GM12878 (cell line): Measurements from ENCODE around the gene HK2. TPM values are rescaled to one million over a fixed set of nuclear protein-coding genes. Genes with fewer than 3 reads are reported as not detected.

Source experiments
- ATAC-seq: fragments of 200-7000 bp; cut with Tn5 transposase; 3 replicates; pipeline ENCODE4 v1.9.1; 2020; ENCODE audit warnings: mild to moderate bottlenecking, moderate library complexity
- BruUV-seq: library from RNA; stranded (reverse); fragments of 400-500 nt; replicated peaks from 2 replicates; lab custom pipeline; 2021; lab: Mats Ljungman, UMichigan
- CTCF ChIA-PET: fragments of 300-600 bp; sonication (Branson Sonifier 250); formaldehyde crosslinking; extraction: SDS; loops from one replicate; lab custom pipeline; 2021; ENCODE audit warnings: inconsistent platforms; lab: Yijun Ruan, JAX
- POLR2A ChIA-PET: fragments of 350-600 bp; formaldehyde crosslinking; extraction: SDS; loops from one replicate; lab custom pipeline; 2021; ENCODE audit warnings: inconsistent platforms; lab: Charles Lee
- RAD21 ChIA-PET: fragments of 300-600 bp; sonication (Branson Sonifier 250); formaldehyde crosslinking; loops from one replicate; lab custom pipeline; 2023; ENCODE audit warnings: antibody characterized with exemption; ENCODE audit not compliant: unreplicated experiment; lab: Charles Lee
- SMC1A ChIA-PET: fragments of 300-600 bp; sonication (Branson Sonifier 250); formaldehyde crosslinking; loops from one replicate; lab custom pipeline; 2023; ENCODE audit not compliant: unreplicated experiment, uncharacterized antibody; lab: Charles Lee
- DNase-seq: peaks from one replicate; pipeline ENCODE4 v3.0.0-alpha.2; 2011; ENCODE audit warnings: low read depth, low spot score
- FAIRE-seq: peaks from 3 replicates; lab custom pipeline; 2011; peaks lifted over from hg19 to GRCh38; lab: Jason Lieb, UNC
- H2AFZ ChIP-seq: 2 replicates; pipeline ENCODE4 v1.6.0; 2011; ENCODE audit warnings: low read depth, low read length, control low read depth; ENCODE audit not compliant: control insufficient read depth
- H3K27ac ChIP-seq: 2 replicates; pipeline ENCODE4 v1.5.1; 2011; ENCODE audit warnings: control low read depth; ENCODE audit not compliant: control insufficient read depth, insufficient read depth
- H3K27me3 ChIP-seq, 2 experiments: replicated peaks in 1 of 2; 2 replicates each; pipeline versions ENCODE4 v1.6.0 to v1.6.1; 2011; ENCODE audit warnings: low read length in 1 of 2; ENCODE audit not compliant: control insufficient read depth in 2 of 2, insufficient read depth in 2 of 2
- H3K36me3 ChIP-seq, 2 experiments: 2 replicates each; pipeline ENCODE4 v1.5.1; 2011; ENCODE audit warnings: low read length in 1 of 2; ENCODE audit not compliant: control insufficient read depth in 2 of 2, insufficient read depth in 2 of 2
- H3K4me1 ChIP-seq: 2 replicates; pipeline ENCODE4 v1.6.1; 2011; ENCODE audit warnings: mild to moderate bottlenecking, low read length, moderate library complexity, mixed read lengths; ENCODE audit not compliant: control insufficient read depth, insufficient read depth
- H3K4me2 ChIP-seq: 2 replicates; pipeline ENCODE4 v1.6.0; 2011; ENCODE audit warnings: control low read depth; ENCODE audit not compliant: control insufficient read depth, insufficient read depth
- H3K4me3 ChIP-seq: fragments of 200-600 bp; sonication (generic); 2 replicates; pipeline ENCODE4 v1.5.1; 2016
- H3K79me2 ChIP-seq: 2 replicates; pipeline ENCODE4 v1.6.0; 2011; ENCODE audit warnings: low read length; ENCODE audit not compliant: control insufficient read depth, insufficient read depth
- H3K9ac ChIP-seq: 2 replicates; pipeline ENCODE4 v1.8.0; 2011; ENCODE audit warnings: low read length, control low read depth, mixed read lengths; ENCODE audit not compliant: control insufficient read depth, insufficient read depth
- H3K9me3 ChIP-seq: replicated peaks from 3 replicates; pipeline ENCODE4 v1.5.1; 2011; ENCODE audit warnings: mild to moderate bottlenecking, low read length; ENCODE audit not compliant: control insufficient read depth, insufficient read depth
- H4K20me1 ChIP-seq: 2 replicates; pipeline ENCODE4 v1.6.0; 2011; ENCODE audit not compliant: control insufficient read depth, insufficient read depth
- RUNX3 ChIP-seq: IDR thresholded peaks from 2 replicates; pipeline ENCODE4 v1.6.1; 2012; ENCODE audit warnings: low read length, inconsistent platforms
- WGBS: methylation state at CpG from one replicate; pipeline ENCODE4 v1.1.6; 2016; ENCODE audit warnings: low lambda C conversion rate; ENCODE audit not compliant: insufficient replicate concordance, insufficient coverage; ENCODE audit errors: missing lambda C conversion rate; 5-methylcytosine and 5-hydroxymethylcytosine counted together
- in situ Hi-C: fragments of 300-500 bp; cut with MboI; formaldehyde crosslinking; loops from 9 replicates; pipeline ENCODE4 v1.14.3; 2018; ENCODE audit warnings: mixed read lengths
- intact Hi-C: fragments of 100-400 bp; cut with micrococcal nuclease; formaldehyde crosslinking; loops from one replicate; pipeline ENCODE4 v1.14.2; 2022; ENCODE audit not compliant: unreplicated experiment
- polyA plus RNA-seq, 11 experiments: library from polyadenylated mRNA; depleted of rRNA in 4 of 11; unstranded in 6 of 11; stranded (reverse) in 5 of 11; fragments of >200 nt; fragmentation: Nextera tagmentation in 4 of 11; fragmentation: Illumina TruSeq in 1 of 11; extraction: Ambion mirVana in 4 of 11; extraction: Trizol in 1 of 11; gene quantifications; 1 replicate in 1 of 11; 2 replicates in 10 of 11; pipeline versions ENCODE4 v1.2.1 to v1.2.3, GENCODE V29; 2011 to 2016; ENCODE audit warnings: inconsistent platforms in 2 of 11, missing spikeins in 2 of 11, low read depth in 1 of 11
- total RNA-seq, 4 experiments: library from RNA; depleted of rRNA in 3 of 4; stranded (reverse); fragments of >200 nt in 3 of 4; fragmentation: Illumina TruSeq in 1 of 4; extraction: Trizol in 1 of 4; gene quantifications; 2 replicates each; pipeline versions ENCODE4 v1.2.1 to v1.2.3, GENCODE V29; 2013 to 2021
- TF ChIP-seq, protein P1 (sequence below): fragments of 450-650 bp; IDR thresholded peaks from 2 replicates; pipeline ENCODE4 v1.6.1; 2017; ENCODE audit warnings: mild to moderate bottlenecking, moderate library complexity

HK2 gene
- total and polyA plus RNA-seq, 10 of the 15 experiments (the other 5 are each of a cell fraction or from before 2014, with no cell fraction given), result 5.0 to 73.1 (median 20.2) TPM

DNA sequence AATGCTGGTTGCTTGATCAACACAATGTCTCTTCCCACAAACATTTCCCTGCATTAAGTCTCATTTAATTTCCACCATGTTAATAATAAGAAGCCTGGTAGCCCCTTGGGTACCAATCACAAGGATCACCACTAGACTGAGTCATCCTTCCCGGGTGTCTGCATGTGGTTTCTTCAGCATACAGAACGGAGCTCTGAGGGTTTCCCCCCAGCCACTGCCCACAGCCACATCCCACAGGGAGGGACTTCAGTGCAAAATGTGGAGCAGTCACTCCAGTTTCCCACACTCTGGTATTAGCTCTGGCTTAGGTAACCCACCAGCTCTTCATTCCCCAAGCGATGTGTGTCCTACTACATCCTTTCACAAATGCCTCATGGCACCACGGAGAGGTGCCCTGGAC lies 81.8 kb downstream of the HK2 start:
- RAD21 ChIA-PET, result interaction anchor here (1.0 kb wide), 2 partner anchors 491 to 517 kb away, joined by 3 to 4 read pairs; no protein-coding TSS in a partner anchor
- Histone ChIP-seq H2AFZ (no peak overlapping the region), H3K9ac (no peak overlapping the region), H3K4me1 (peaks cover 6% of the 10 kb centered on the region; the same call in 1 of the 2 replicates)
- WGBS, result 10% methylated on average over 4 of the region's 4 CpGs
- FAIRE-seq, result no peak
- in situ Hi-C loops, result loop anchor here (5.0 kb wide), 1 partner anchor 692 kb away; no protein-coding TSS in a partner anchor
- peak; percentile 57 for TF ChIP-seq RUNX3
- TF ChIP-seq, protein P1, sequence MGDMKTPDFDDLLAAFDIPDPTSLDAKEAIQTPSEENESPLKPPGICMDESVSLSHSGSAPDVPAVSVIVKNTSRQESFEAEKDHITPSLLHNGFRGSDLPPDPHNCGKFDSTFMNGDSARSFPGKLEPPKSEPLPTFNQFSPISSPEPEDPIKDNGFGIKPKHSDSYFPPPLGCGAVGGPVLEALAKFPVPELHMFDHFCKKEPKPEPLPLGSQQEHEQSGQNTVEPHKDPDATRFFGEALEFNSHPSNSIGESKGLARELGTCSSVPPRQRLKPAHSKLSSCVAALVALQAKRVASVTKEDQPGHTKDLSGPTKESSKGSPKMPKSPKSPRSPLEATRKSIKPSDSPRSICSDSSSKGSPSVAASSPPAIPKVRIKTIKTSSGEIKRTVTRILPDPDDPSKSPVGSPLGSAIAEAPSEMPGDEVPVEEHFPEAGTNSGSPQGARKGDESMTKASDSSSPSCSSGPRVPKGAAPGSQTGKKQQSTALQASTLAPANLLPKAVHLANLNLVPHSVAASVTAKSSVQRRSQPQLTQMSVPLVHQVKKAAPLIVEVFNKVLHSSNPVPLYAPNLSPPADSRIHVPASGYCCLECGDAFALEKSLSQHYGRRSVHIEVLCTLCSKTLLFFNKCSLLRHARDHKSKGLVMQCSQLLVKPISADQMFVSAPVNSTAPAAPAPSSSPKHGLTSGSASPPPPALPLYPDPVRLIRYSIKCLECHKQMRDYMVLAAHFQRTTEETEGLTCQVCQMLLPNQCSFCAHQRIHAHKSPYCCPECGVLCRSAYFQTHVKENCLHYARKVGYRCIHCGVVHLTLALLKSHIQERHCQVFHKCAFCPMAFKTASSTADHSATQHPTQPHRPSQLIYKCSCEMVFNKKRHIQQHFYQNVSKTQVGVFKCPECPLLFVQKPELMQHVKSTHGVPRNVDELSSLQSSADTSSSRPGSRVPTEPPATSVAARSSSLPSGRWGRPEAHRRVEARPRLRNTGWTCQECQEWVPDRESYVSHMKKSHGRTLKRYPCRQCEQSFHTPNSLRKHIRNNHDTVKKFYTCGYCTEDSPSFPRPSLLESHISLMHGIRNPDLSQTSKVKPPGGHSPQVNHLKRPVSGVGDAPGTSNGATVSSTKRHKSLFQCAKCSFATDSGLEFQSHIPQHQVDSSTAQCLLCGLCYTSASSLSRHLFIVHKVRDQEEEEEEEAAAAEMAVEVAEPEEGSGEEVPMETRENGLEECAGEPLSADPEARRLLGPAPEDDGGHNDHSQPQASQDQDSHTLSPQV, result no peak
- TF ChIP-seq, all 136 proteins: peak for 1
- DNase-seq (peak; percentile 11), ATAC-seq (peak; percentile 73)
- CTCF ChIA-PET, result interaction anchor here (0.6 to 1.8 kb wide), 5 partner anchors 68 to 693 kb away, joined by 3 to 8 read pairs (median 4); no protein-coding TSS in a partner anchor
- BruUV-seq, result no TSS peak
- H3K4me3 ChIP-seq, result no peak overlapping the region
- H4K20me1 ChIP-seq, result no peaks in the 10 kb centered on the region
- H3K4me2 ChIP-seq, result no peak overlapping the region
- H3K27ac ChIP-seq, result no peak overlapping the region
- no peaks in the 10 kb centered on the region for H3K36me3 ChIP-seq
- SMC1A ChIA-PET, result interaction anchor here (0.6 to 1.5 kb wide), 4 partner anchors 47 to 703 kb away, joined by 3 to 4 read pairs (median 4); no protein-coding TSS in a partner anchor
- no peaks in the 10 kb centered on the region for H3K79me2 ChIP-seq
- POLR2A ChIA-PET, result no interaction called here
- H3K9me3 ChIP-seq, result no peaks in the 10 kb centered on the region
- intact Hi-C loops, result loop anchor here (5.0 kb wide), 1 partner anchor 692 kb away; no protein-coding TSS in a partner anchor
- H3K27me3 ChIP-seq, result no peaks in the 10 kb centered on the region
